Mucosa of stomach (tissue), 1 donor: ENCODE results near the gene JMJD7.

Experiments
- H3K27me3 ChIP-seq: one replicate; pipeline ENCODE4 v1.7.0; 2013; ENCODE audit warnings: mild to moderate bottlenecking, low read length; ENCODE audit not compliant: control insufficient read depth, insufficient read depth
- H3K36me3 ChIP-seq: one replicate; pipeline ENCODE4 v1.7.0; 2013; ENCODE audit warnings: low read length; ENCODE audit not compliant: control insufficient read depth, insufficient read depth
- H3K4me1 ChIP-seq: one replicate; pipeline ENCODE4 v1.7.0; 2013; ENCODE audit warnings: mild to moderate bottlenecking, low read length; ENCODE audit not compliant: control insufficient read depth, insufficient read depth
- H3K4me3 ChIP-seq: one replicate; pipeline ENCODE4 v1.7.0; 2013; ENCODE audit warnings: low read length
- H3K9ac ChIP-seq: one replicate; pipeline ENCODE4 v1.7.0; 2013; ENCODE audit warnings: mild to moderate bottlenecking, low read length, moderate library complexity
- H3K9me3 ChIP-seq: one replicate; pipeline ENCODE4 v1.7.0; 2013; ENCODE audit warnings: mild to moderate bottlenecking, low read length, moderate library complexity; ENCODE audit not compliant: control insufficient read depth
- donor health status: Pancreatic carcinoma.

JMJD7 gene

GRCh38 chr15:41852736-41853590 is 25.1 kb downstream of the JMJD7 start:
- H3K27me3 ChIP-seq = peaks cover 19% of the 10 kb centered on the region
- no peaks in the 10 kb centered on the region for H3K4me1 ChIP-seq

GRCh38 chr15:41853831-41854230 is 25.9 kb downstream of the JMJD7 start:
- Histone ChIP-seq H3K9me3 (no peaks in the 10 kb centered on the region), H3K27me3 (peaks cover 19% of the 10 kb centered on the region), H3K4me3 (no peak overlapping the region), H3K4me1 (no peaks in the 10 kb centered on the region), H3K36me3 (no peaks in the 10 kb centered on the region), H3K9ac (no peak overlapping the region)

More at GRCh38 chr15:41852736-41853590, 25.1 kb downstream of the JMJD7 start:
- peaks cover 5% of the 10 kb centered on the region for H3K36me3 ChIP-seq
- no peak overlapping the region for H3K4me3 ChIP-seq
- no peak overlapping the region for H3K9ac ChIP-seq
- no peaks in the 10 kb centered on the region for H3K9me3 ChIP-seq

- Histone ChIP-seq H3K9ac (no peak overlapping the region), H3K27me3 (peaks cover 19% of the 10 kb centered on the region)
Observed at GRCh38 chr15:41854443-41854842, 26.6 kb downstream of the JMJD7 start.

GRCh38 chr15:41855261-41855961 is 27.5 kb downstream of the JMJD7 start:
- Histone ChIP-seq H3K9ac (no peak overlapping the region), H3K4me3 (no peak overlapping the region), H3K4me1 (no peaks in the 10 kb centered on the region), H3K9me3 (no peaks in the 10 kb centered on the region), H3K36me3 (no peaks in the 10 kb centered on the region), H3K27me3 (peaks cover 19% of the 10 kb centered on the region)

More at GRCh38 chr15:41854443-41854842, 26.6 kb downstream of the JMJD7 start:
- H3K4me3 ChIP-seq = no peak overlapping the region
- H3K36me3 ChIP-seq = no peaks in the 10 kb centered on the region
- H3K4me1 ChIP-seq = no peaks in the 10 kb centered on the region
- H3K9me3 ChIP-seq = no peaks in the 10 kb centered on the region

GRCh38 chr15:41856262-41856661 is 28.4 kb downstream of the JMJD7 start:
- Histone ChIP-seq H3K36me3 (no peaks in the 10 kb centered on the region), H3K9me3 (no peaks in the 10 kb centered on the region), H3K4me1 (no peaks in the 10 kb centered on the region), H3K27me3 (peaks cover 19% of the 10 kb centered on the region), H3K4me3 (no peak overlapping the region), H3K9ac (no peak overlapping the region)

- Histone ChIP-seq H3K36me3 (no peaks in the 10 kb centered on the region), H3K9ac (no peak overlapping the region), H3K27me3 (peaks cover 16% of the 10 kb centered on the region), H3K4me1 (no peaks in the 10 kb centered on the region), H3K9me3 (no peaks in the 10 kb centered on the region), H3K4me3 (no peak overlapping the region)
Observed at GRCh38 chr15:41856716-41857115, 28.8 kb downstream of the JMJD7 start.

GRCh38 chr15:41857316-41857715 is 29.4 kb downstream of the JMJD7 start:
- Histone ChIP-seq H3K4me3 (no peak overlapping the region), H3K27me3 (peaks cover 11% of the 10 kb centered on the region), H3K36me3 (no peaks in the 10 kb centered on the region), H3K9ac (no peak overlapping the region), H3K9me3 (no peaks in the 10 kb centered on the region), H3K4me1 (peaks cover 1% of the 10 kb centered on the region)

GRCh38 chr15:41858756-41859155 is 30.9 kb downstream of the JMJD7 start:
- Histone ChIP-seq H3K36me3 (no peaks in the 10 kb centered on the region), H3K9ac (no peak overlapping the region), H3K27me3 (no peaks in the 10 kb centered on the region), H3K4me3 (no peak overlapping the region), H3K4me1 (peaks cover 7% of the 10 kb centered on the region), H3K9me3 (no peaks in the 10 kb centered on the region)

- H3K4me3 ChIP-seq = no peak overlapping the region
- H3K36me3 ChIP-seq = no peaks in the 10 kb centered on the region
- no peak overlapping the region for H3K9ac ChIP-seq
- no peaks in the 10 kb centered on the region for H3K27me3 ChIP-seq
- H3K9me3 ChIP-seq = no peaks in the 10 kb centered on the region
- peaks cover 7% of the 10 kb centered on the region for H3K4me1 ChIP-seq
Observed at GRCh38 chr15:41860049-41860828, 32.3 kb downstream of the JMJD7 start.

- H3K9ac ChIP-seq = no peak overlapping the region
- peaks cover 7% of the 10 kb centered on the region for H3K4me1 ChIP-seq
- H3K9me3 ChIP-seq = no peaks in the 10 kb centered on the region
- no peak overlapping the region for H3K4me3 ChIP-seq
- H3K27me3 ChIP-seq = no peaks in the 10 kb centered on the region
- no peaks in the 10 kb centered on the region for H3K36me3 ChIP-seq
Observed at GRCh38 chr15:41861736-41862356, 34.0 kb downstream of the JMJD7 start.

- Histone ChIP-seq H3K4me1 (peaks cover 7% of the 10 kb centered on the region), H3K36me3 (no peaks in the 10 kb centered on the region), H3K4me3 (no peak overlapping the region), H3K27me3 (no peaks in the 10 kb centered on the region), H3K9me3 (no peaks in the 10 kb centered on the region), H3K9ac (no peak overlapping the region)
Observed at GRCh38 chr15:41862515-41863116, 34.7 kb downstream of the JMJD7 start.
